GM21515 (cell line): Measurements from ENCODE around the gene GCG.
A peak's percentile ranks its signal among the peaks of the same experiment; 100 is the strongest.

Experiments
- ATAC-seq: cut with Tn5 transposase; IDR thresholded peaks from one replicate; pipeline ENCODE4 v1.9.1; 2021; ENCODE audit not compliant: unreplicated experiment

Gene GCG

GRCh38 chr2:162153608-162154224 lies 1.7 kb upstream of the GCG start:
- ATAC-seq: peak; percentile 100

- ATAC-seq: no peak
Measured at GRCh38 chr2:162149940-162150339, 2.1 kb downstream of the GCG start.

- no peak for ATAC-seq
Measured at GRCh38 chr2:162149466-162149865, 2.6 kb downstream of the GCG start.

- no peak for ATAC-seq
Measured at GRCh38 chr2:162148956-162149355, 3.1 kb downstream of the GCG start.

- no peak for ATAC-seq
Measured at GRCh38 chr2:162143969-162144368, 8.1 kb downstream of the GCG start.

GRCh38 chr2:162138310-162138709 lies 13.7 kb downstream of the GCG start:
- no peak for ATAC-seq

- no peak for ATAC-seq
Measured at GRCh38 chr2:162127422-162127821, 24.6 kb downstream of the GCG start.

- peak; percentile 12 for ATAC-seq
Measured at GRCh38 chr2:162126527-162126926, 25.5 kb downstream of the GCG start.

- peak; percentile 92 for ATAC-seq
Measured at GRCh38 chr2:162126111-162126519, 25.9 kb downstream of the GCG start.

- no peak for ATAC-seq
Measured at GRCh38 chr2:162125138-162125537, 26.9 kb downstream of the GCG start.

GRCh38 chr2:162123806-162124758 lies 28.0 kb downstream of the GCG start:
- peak; percentile 53 for ATAC-seq

GRCh38 chr2:162118166-162119031 lies 33.6 kb downstream of the GCG start:
- ATAC-seq: no peak

- ATAC-seq: no peak
Measured at GRCh38 chr2:162116352-162116751, 35.7 kb downstream of the GCG start.

GRCh38 chr2:162115076-162115475 lies 37.0 kb downstream of the GCG start:
- ATAC-seq: no peak

GRCh38 chr2:162114271-162114670 lies 37.8 kb downstream of the GCG start:
- no peak for ATAC-seq

GRCh38 chr2:162113776-162114168 lies 38.3 kb downstream of the GCG start:
- ATAC-seq: no peak

- ATAC-seq: no peak
Measured at GRCh38 chr2:162113088-162113775, 38.8 kb downstream of the GCG start.

GRCh38 chr2:162111958-162112850 lies 39.8 kb downstream of the GCG start:
- ATAC-seq: no peak

- ATAC-seq: no peak
Measured at GRCh38 chr2:162107361-162107901, 44.6 kb downstream of the GCG start.
